Endothelial cell of umbilical vein (primary cell): ENCODE results near the gene ASGR2. TPM values are rescaled to one million over a fixed set of nuclear protein-coding genes. Genes with fewer than 3 reads are reported as not detected.
A peak's percentile ranks its signal among the peaks of the same experiment; 100 is the strongest.
"Not testable (repeated sequence)": the region's sequence is repeated elsewhere in the genome, so short reads cannot be mapped to it uniquely, and the experiment has no call there.

ENCODE experiments used
- BruUV-seq: library from RNA; stranded (reverse); fragments of 400-500 nt; replicated peaks from 2 replicates; lab custom pipeline; 2021; lab: Mats Ljungman, UMichigan
- CTCF ChIA-PET: fragments of 300-600, 350-600 bp; sonication (Branson Sonifier 250); formaldehyde crosslinking; loops from one replicate; lab custom pipeline; 2021; ENCODE audit warnings: antibody characterized with exemption, inconsistent platforms; lab: Charles Lee
- POLR2A ChIA-PET: fragments of 300-600, 350-600 bp; sonication (Branson Sonifier 250); formaldehyde crosslinking; loops from one replicate; lab custom pipeline; 2021; ENCODE audit warnings: antibody characterized with exemption, inconsistent platforms; lab: Charles Lee
- DNase-seq: peaks from one replicate; pipeline ENCODE4 v3.0.0-alpha.2; 2011; ENCODE audit warnings: low read depth, low spot score
- FAIRE-seq: peaks from 2 replicates; lab custom pipeline; 2011; peaks lifted over from hg19 to GRCh38; lab: Jason Lieb, UNC
- H2AFZ ChIP-seq: 2 replicates; pipeline ENCODE4 v1.6.0; 2012; ENCODE audit warnings: low read depth, low read length, control low read depth, inconsistent platforms
- H3K27ac ChIP-seq: 2 replicates; pipeline ENCODE4 v1.5.1; 2011; ENCODE audit warnings: low read depth, mild to moderate bottlenecking, control low read depth, low read length, moderate library complexity; ENCODE audit not compliant: insufficient read depth
- H3K27me3 ChIP-seq, 2 experiments: 2 replicates each; pipeline versions ENCODE4 v1.6.0 to v1.6.1; 2011; ENCODE audit warnings: low read length in 2 of 2, mixed read lengths in 1 of 2; ENCODE audit not compliant: control insufficient read depth in 2 of 2, insufficient read depth in 2 of 2
- H3K36me3 ChIP-seq, 2 experiments: 2 replicates in 1 of 2; 3 replicates in 1 of 2; pipeline ENCODE4 v1.5.1; 2011; ENCODE audit warnings: low read length in 2 of 2, mild to moderate bottlenecking in 1 of 2, moderate library complexity in 1 of 2; ENCODE audit not compliant: control insufficient read depth in 2 of 2, insufficient read depth in 2 of 2; ENCODE audit errors: extremely low read depth in 1 of 2
- H3K4me1 ChIP-seq: 3 replicates; pipeline ENCODE4 v1.5.1; 2011; ENCODE audit warnings: mild to moderate bottlenecking, low read length; ENCODE audit not compliant: control insufficient read depth, insufficient read depth; ENCODE audit errors: extremely low read depth
- H3K4me2 ChIP-seq: 2 replicates; pipeline ENCODE4 v1.6.1; 2011; ENCODE audit warnings: low read length, control low read depth, mixed read lengths; ENCODE audit not compliant: insufficient read depth
- H3K4me3 ChIP-seq, 3 experiments: fragments of 200-600 bp in 1 of 3; sonication (generic), shearing (Covaris generic) in 1 of 3; replicated peaks in 1 of 3; 2 replicates each; pipeline ENCODE4 v1.5.1; 2011 to 2016; ENCODE audit warnings: control low read depth in 3 of 3, low read length in 3 of 3, mild to moderate bottlenecking in 2 of 3, inconsistent platforms in 1 of 3, low read depth in 1 of 3, moderate library complexity in 1 of 3; ENCODE audit not compliant: insufficient read depth in 1 of 3
- H3K79me2 ChIP-seq: 2 replicates; pipeline ENCODE4 v1.6.0; 2012; ENCODE audit warnings: low read length, inconsistent platforms; ENCODE audit not compliant: control insufficient read depth, insufficient read depth
- H3K9ac ChIP-seq: replicated peaks from 2 replicates; pipeline ENCODE3; 2011; ENCODE audit warnings: low read length, control low read depth; ENCODE audit not compliant: insufficient read depth; ENCODE audit errors: extremely low read depth
- H3K9me1 ChIP-seq: replicated peaks from 3 replicates; pipeline ENCODE4 v1.6.0; 2011; ENCODE audit warnings: mild to moderate bottlenecking, low read length; ENCODE audit not compliant: control insufficient read depth, insufficient read depth; ENCODE audit errors: extremely low read depth
- H3K9me3 ChIP-seq: replicated peaks from 2 replicates; pipeline ENCODE4 v1.5.1; 2012; ENCODE audit warnings: low read length, inconsistent platforms; ENCODE audit not compliant: control insufficient read depth, insufficient read depth
- H4K20me1 ChIP-seq: replicated peaks from 2 replicates; pipeline ENCODE3; 2011; ENCODE audit warnings: mild to moderate bottlenecking, low read length; ENCODE audit not compliant: control insufficient read depth, insufficient read depth; ENCODE audit errors: extremely low read depth
- EZH2 ChIP-seq: IDR thresholded peaks from 2 replicates; pipeline ENCODE4 v1.6.1; 2012; ENCODE audit warnings: borderline replicate concordance, low read depth, mild to moderate bottlenecking, moderate library complexity, low read length, inconsistent platforms; ENCODE audit not compliant: severe bottlenecking
- FOS ChIP-seq: IDR thresholded peaks from 2 replicates; pipeline ENCODE4 v1.6.1; 2011; ENCODE audit warnings: mild to moderate bottlenecking, low read length, moderate library complexity, borderline replicate concordance; ENCODE audit not compliant: insufficient read depth
- GATA2 ChIP-seq: IDR thresholded peaks from 2 replicates; pipeline ENCODE4 v1.7.0; 2011; ENCODE audit warnings: low read depth, mild to moderate bottlenecking, moderate library complexity, mixed read lengths, low read length; ENCODE audit not compliant: insufficient read length, insufficient read depth
- JUN ChIP-seq: IDR thresholded peaks from 2 replicates; pipeline ENCODE4 v1.6.1; 2011; ENCODE audit warnings: borderline replicate concordance, low read depth; ENCODE audit not compliant: insufficient read length, insufficient read depth
- MYC ChIP-seq: IDR thresholded peaks from one replicate; pipeline ENCODE4 v1.6.1; 2011; ENCODE audit warnings: mild to moderate bottlenecking, low read depth, low read length
- POLR2A ChIP-seq: IDR thresholded peaks from 2 replicates; pipeline ENCODE4 v1.6.1; 2012; ENCODE audit warnings: low read depth, mild to moderate bottlenecking, control low read depth, low read length
- POLR2AphosphoS5 ChIP-seq: IDR thresholded peaks from 2 replicates; pipeline ENCODE4 v1.6.1; 2012; ENCODE audit warnings: low read depth, mild to moderate bottlenecking, control low read depth, low read length, moderate library complexity; ENCODE audit not compliant: insufficient read depth
- dilution Hi-C: fragments of 300-500 bp; cut with MboI; formaldehyde crosslinking; loops from one replicate; pipeline ENCODE4 v1.15.0; 2019; ENCODE audit warnings: low sequenced_read_pairs; ENCODE audit not compliant: extremely low pct_ligation_motif_present
- intact Hi-C: fragments of 100-400 bp; cut with micrococcal nuclease; formaldehyde crosslinking; loops from one replicate; pipeline ENCODE4 v1.10.0; 2022
- polyA plus RNA-seq, 4 experiments: library from polyadenylated mRNA; depleted of rRNA in 3 of 4; stranded (reverse) in 3 of 4; unstranded in 1 of 4; fragments of >200 nt; gene quantifications; 2 replicates each; pipeline versions ENCODE4 v1.2.1 to v1.2.3, GENCODE V29; 2011 to 2012; ENCODE audit warnings: missing spikeins in 1 of 4
- total RNA-seq: library from RNA; stranded (reverse); gene quantifications from 2 replicates; pipeline ENCODE4 v1.2.3, GENCODE V29; 2021
- TF ChIP-seq, protein P1 (sequence below), 2 donors: IDR thresholded peaks; 1 replicate in 1 of 2; 2 replicates in 1 of 2; pipeline ENCODE4 v1.5.1; 2011; ENCODE audit warnings: low read length in 2 of 2, mild to moderate bottlenecking in 2 of 2, moderate library complexity in 2 of 2, control low read depth in 1 of 2, inconsistent platforms in 1 of 2, low read depth in 1 of 2; ENCODE audit not compliant: insufficient read depth in 1 of 2; ENCODE audit errors: extremely low read depth in 1 of 2
- TF ChIP-seq, protein P2 (sequence below): IDR thresholded peaks from 2 replicates; pipeline ENCODE4 v1.6.1; 2011; ENCODE audit not compliant: insufficient read depth, insufficient read length

ASGR2 gene
- total and polyA plus RNA-seq, 2 donors (not counting 3 experiments of a cell fraction or from before 2014, with no cell fraction given): not detected

DNA sequence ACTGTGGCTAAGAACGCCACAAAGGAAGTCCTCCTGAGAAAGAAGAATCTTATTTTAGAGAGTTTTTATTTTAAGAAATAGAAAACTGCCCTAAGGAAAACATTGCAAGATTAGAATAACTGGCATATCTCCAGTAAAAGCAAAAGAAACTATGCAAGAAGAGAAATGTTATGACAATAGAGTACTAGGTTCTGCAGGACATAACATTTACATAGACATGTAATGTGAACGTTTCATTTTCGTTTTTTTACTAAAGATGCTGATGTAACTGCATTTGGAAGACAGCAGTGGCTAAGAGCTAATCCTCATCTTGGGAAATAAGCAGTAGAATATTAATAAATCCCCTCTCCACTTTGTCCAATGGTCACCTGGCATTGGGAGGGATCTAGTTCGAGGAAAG is 7.8 kb upstream of the ASGR2 start:
- no peaks in the 10 kb centered on the region for H3K36me3 ChIP-seq
- H4K20me1 ChIP-seq: no peaks in the 10 kb centered on the region
- no peak overlapping the region for H2AFZ ChIP-seq
- FAIRE-seq (peak; percentile 79), DNase-seq (peak; percentile 54)
- POLR2A ChIA-PET: no interaction called here
- no peaks in the 10 kb centered on the region for H3K79me2 ChIP-seq
- CTCF ChIA-PET: interaction anchor here (1.0 kb wide), 1 partner anchor 70 kb away, joined by 5 read pairs; no protein-coding TSS in a partner anchor
- no TSS peak for BruUV-seq
- H3K4me2 ChIP-seq: peak overlapping the region; percentile 70
- TF ChIP-seq GATA2 (no peak), MYC (no peak), FOS (no peak), JUN (no peak), POLR2A (no peak), EZH2 (no peak), POLR2AphosphoS5 (no peak)
- TF ChIP-seq, protein P1, sequence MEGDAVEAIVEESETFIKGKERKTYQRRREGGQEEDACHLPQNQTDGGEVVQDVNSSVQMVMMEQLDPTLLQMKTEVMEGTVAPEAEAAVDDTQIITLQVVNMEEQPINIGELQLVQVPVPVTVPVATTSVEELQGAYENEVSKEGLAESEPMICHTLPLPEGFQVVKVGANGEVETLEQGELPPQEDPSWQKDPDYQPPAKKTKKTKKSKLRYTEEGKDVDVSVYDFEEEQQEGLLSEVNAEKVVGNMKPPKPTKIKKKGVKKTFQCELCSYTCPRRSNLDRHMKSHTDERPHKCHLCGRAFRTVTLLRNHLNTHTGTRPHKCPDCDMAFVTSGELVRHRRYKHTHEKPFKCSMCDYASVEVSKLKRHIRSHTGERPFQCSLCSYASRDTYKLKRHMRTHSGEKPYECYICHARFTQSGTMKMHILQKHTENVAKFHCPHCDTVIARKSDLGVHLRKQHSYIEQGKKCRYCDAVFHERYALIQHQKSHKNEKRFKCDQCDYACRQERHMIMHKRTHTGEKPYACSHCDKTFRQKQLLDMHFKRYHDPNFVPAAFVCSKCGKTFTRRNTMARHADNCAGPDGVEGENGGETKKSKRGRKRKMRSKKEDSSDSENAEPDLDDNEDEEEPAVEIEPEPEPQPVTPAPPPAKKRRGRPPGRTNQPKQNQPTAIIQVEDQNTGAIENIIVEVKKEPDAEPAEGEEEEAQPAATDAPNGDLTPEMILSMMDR (IDR thresholded peaks at IDR 0.05; ENCODE audit: extremely low read depth in 1 of 2, insufficient read depth in 1 of 2, low read depth in 1 of 2, low read length in 2 of 2): no peak
- TF ChIP-seq, protein P2, sequence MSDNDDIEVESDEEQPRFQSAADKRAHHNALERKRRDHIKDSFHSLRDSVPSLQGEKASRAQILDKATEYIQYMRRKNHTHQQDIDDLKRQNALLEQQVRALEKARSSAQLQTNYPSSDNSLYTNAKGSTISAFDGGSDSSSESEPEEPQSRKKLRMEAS: no peak
- no peaks in the 10 kb centered on the region for H3K9me1 ChIP-seq
- H3K9me3 ChIP-seq: no peaks in the 10 kb centered on the region
- dilution Hi-C loops (no loop called here), intact Hi-C loops (loop anchor here (10.0 kb wide), 1 partner anchor 1212 kb away; the partner anchor contains the start of gene ODF4)
- no peak overlapping the region for H3K27ac ChIP-seq
- peaks cover 0 to 9% of the 10 kb centered on the region in 2 experiments for H3K27me3 ChIP-seq
- peaks cover 8% of the 10 kb centered on the region for H3K4me1 ChIP-seq
- no peak overlapping the region for H3K9ac ChIP-seq
- H3K4me3 ChIP-seq: peak overlapping the region in 1 of 3 experiments; percentile 8

DNA sequence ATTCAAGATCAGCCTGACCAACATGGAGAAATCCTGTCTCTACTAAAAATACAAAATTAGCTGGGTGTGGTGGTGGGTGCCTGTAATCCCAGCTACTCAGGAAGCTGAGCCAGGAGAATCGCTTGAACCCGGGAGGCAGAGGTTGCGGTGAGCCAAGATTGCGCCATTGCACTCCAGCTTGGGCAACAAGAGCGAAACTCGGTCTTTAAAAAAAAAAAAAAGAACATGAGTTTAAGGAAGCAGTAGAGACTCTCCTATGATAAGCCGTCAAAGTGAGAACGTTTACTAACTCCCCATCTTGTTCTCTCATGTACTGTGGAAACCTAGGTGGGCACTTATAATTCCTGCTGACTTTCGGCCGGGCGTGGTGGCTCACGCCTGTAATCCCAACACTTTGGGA is 6.0 kb upstream of the ASGR2 start:
- H3K4me3 ChIP-seq, BruUV-seq, H3K36me3 ChIP-seq, H3K27ac ChIP-seq, dilution Hi-C loops, FAIRE-seq, H4K20me1 ChIP-seq, H3K9ac ChIP-seq, H3K4me2 ChIP-seq, H3K79me2 ChIP-seq, H3K9me3 ChIP-seq, POLR2A ChIA-PET, H3K9me1 ChIP-seq, CTCF ChIA-PET, H2AFZ ChIP-seq, H3K4me1 ChIP-seq, DNase-seq, H3K27me3 ChIP-seq: not testable (repeated sequence)
- intact Hi-C loops: loop anchor here (10.0 kb wide), 1 partner anchor 1214 kb away; the partner anchor contains the start of gene ODF4
